Psoas muscle (tissue), 8 donors: ENCODE measurements around the gene PAX4. TPM values are rescaled to one million over a fixed set of nuclear protein-coding genes. Genes with fewer than 3 reads are reported as not detected.

Experiments used
- ATAC-seq, 4 donors: fragments of 200-7000 bp; cut with Tn5 transposase; one replicate each; pipeline ENCODE4 v1.9.1; 2020; ENCODE audit warnings: moderate library complexity in 3 of 4, mild to moderate bottlenecking in 2 of 4
- DNase-seq, 2 donors: peaks; one replicate each; pipeline ENCODE4 v3.0.0-alpha.2; 2020
- H3K27ac ChIP-seq: fragments of 200-600 bp; one replicate; pipeline ENCODE4 v1.8.0; 2022
- H3K27me3 ChIP-seq, 3 donors: fragments of 200-600 bp in 1 of 3; one replicate each; pipeline versions ENCODE4 v1.6.1 to v1.8.0; 2013 to 2022; ENCODE audit warnings: low read length in 2 of 3, mild to moderate bottlenecking in 2 of 3, moderate library complexity in 1 of 3; ENCODE audit not compliant: insufficient read depth in 3 of 3
- H3K36me3 ChIP-seq, 2 donors: fragments of 200-600 bp in 1 of 2; one replicate each; pipeline versions ENCODE4 v1.6.1 to v1.8.0; 2013 to 2022; ENCODE audit warnings: low read depth in 1 of 2, mild to moderate bottlenecking in 1 of 2, moderate library complexity in 1 of 2; ENCODE audit not compliant: insufficient read depth in 1 of 2
- H3K4me1 ChIP-seq: fragments of 200-600 bp; one replicate; pipeline ENCODE4 v1.8.0; 2022
- H3K4me3 ChIP-seq: fragments of 200-600 bp; one replicate; pipeline ENCODE4 v1.8.0; 2022; ENCODE audit warnings: mild to moderate bottlenecking
- H3K9me3 ChIP-seq: fragments of 200-600 bp; one replicate; pipeline ENCODE4 v1.8.0; 2022
- WGBS, 3 donors: extraction: QIAGEN DNeasy Blood & Tissue Kit; methylation state at CpG; one replicate each; pipeline versions ENCODE4 v1.1.6 to v1.1.7; 2013; 5-methylcytosine and 5-hydroxymethylcytosine counted together
- intact Hi-C, 2 donors: fragments of 100-400 bp; cut with DNase I; formaldehyde crosslinking; loops; one replicate each; pipeline versions ENCODE4 v1.11.0 to v1.14.2; 2022
- polyA plus RNA-seq, 3 donors: library from polyadenylated mRNA; stranded (reverse); fragments of 200-250 nt; gene quantifications; one replicate each; pipeline ENCODE4 v1.2.3, GENCODE V29; 2013
- total RNA-seq, 4 donors: library from RNA; stranded (reverse); fragmentation: NEBNext Ultra II Directional in 2 of 4; extraction: Animal tissue kit (Norgen Biotek cat#: 25700) in 2 of 4; gene quantifications; one replicate each; pipeline versions ENCODE4 v1.2.1 to v1.2.4, GENCODE V29; 2021 to 2023
- TF ChIP-seq, protein P1 (sequence below): fragments of 200-600 bp; IDR thresholded peaks from one replicate; pipeline ENCODE4 v1.8.0; 2022; ENCODE audit warnings: antibody characterized with exemption
- donor health status: healthy with polysubstance abuse.
- donor health status: DM: no; HTN: no; CAD: no; lungs with moderate emphysema.
- donor health status: Bipolar disorder and iron deficiency.
- donor health status: healthy.
- donor health status: DM: yes; HTN: yes; CAD: no.
- donor health status: DM: no; HTN: no; CAD: no.
- donor health status: DM: no; HTN: no; CAD: no.
- donor health status: DM: yes; HTN: yes; CAD: no.

PAX4 gene
- total and polyA plus RNA-seq, 7 donors, result not detected

DNA sequence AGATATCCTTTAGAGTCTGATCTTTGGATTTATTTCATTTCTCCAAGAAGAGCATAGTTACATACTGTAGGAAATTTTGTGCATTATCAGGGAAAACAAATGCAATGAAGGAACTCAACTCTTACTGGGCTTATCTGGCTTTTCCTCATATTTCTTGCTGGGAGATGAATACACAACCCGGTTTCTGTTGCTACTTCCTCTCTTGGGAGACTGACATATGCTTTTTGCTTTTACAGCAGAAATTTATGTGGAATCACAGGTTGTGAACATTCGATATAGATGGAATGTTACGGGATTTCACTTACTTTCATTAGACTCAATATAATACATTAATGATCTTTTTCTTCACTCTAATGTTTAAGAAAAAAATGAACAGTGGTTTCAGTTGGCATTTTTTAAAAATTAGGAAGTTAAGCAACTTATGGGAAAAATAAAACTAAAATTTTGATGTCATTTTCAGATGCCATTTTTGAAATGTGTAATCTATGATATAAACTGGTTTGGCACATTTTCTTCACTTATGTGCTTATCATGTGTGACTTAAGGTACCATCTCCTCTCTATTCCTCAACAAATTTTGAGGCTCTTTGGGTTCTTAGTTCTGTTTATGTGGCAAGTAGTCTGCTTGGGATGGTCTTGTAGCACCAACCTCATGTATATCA is 41.2 kb upstream of the PAX4 start:
- no peak for ATAC-seq
- no peak overlapping the region for H3K4me3 ChIP-seq
- H3K27me3 ChIP-seq, result no peaks in the 10 kb centered on the region
- peaks cover 3 to 4% of the 10 kb centered on the region in 2 donors for H3K36me3 ChIP-seq
- WGBS, 3 donors, result 63 to 71% (median 65%) methylated on average over 3 of the region's 3 CpGs
- H3K4me1 ChIP-seq, result peaks cover 16% of the 10 kb centered on the region
- no peak overlapping the region for H3K27ac ChIP-seq
- no peaks in the 10 kb centered on the region for H3K9me3 ChIP-seq
- TF ChIP-seq, protein P1, sequence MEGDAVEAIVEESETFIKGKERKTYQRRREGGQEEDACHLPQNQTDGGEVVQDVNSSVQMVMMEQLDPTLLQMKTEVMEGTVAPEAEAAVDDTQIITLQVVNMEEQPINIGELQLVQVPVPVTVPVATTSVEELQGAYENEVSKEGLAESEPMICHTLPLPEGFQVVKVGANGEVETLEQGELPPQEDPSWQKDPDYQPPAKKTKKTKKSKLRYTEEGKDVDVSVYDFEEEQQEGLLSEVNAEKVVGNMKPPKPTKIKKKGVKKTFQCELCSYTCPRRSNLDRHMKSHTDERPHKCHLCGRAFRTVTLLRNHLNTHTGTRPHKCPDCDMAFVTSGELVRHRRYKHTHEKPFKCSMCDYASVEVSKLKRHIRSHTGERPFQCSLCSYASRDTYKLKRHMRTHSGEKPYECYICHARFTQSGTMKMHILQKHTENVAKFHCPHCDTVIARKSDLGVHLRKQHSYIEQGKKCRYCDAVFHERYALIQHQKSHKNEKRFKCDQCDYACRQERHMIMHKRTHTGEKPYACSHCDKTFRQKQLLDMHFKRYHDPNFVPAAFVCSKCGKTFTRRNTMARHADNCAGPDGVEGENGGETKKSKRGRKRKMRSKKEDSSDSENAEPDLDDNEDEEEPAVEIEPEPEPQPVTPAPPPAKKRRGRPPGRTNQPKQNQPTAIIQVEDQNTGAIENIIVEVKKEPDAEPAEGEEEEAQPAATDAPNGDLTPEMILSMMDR, result no peak
- DNase-seq, result no peak
- intact Hi-C loops, result no loop called here

DNA sequence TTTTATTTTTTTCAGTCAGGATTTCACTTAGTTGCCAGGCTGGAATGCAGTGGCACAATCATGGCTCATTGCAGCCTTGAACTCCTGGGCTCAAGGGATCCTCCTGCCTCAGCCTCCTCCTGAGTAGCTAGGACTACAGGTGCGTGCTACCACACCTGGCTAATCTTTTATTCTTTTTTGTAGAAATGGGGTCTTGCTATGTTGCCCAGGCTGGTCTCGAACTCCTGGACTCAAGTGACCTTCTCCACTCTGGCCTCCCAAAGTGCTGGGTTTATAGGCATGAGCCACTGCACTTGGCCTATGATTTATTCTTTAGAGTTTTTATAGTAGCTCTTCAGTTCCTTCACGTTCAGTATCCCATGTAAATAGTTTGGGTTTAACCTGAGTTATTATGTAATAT is 39.6 kb upstream of the PAX4 start:
- peaks cover 30% of the 10 kb centered on the region for H3K4me1 ChIP-seq
- H3K9me3 ChIP-seq, result no peaks in the 10 kb centered on the region
- intact Hi-C loops, result no loop called here
- ATAC-seq, result no peak
- H3K27me3 ChIP-seq, result no peaks in the 10 kb centered on the region
- DNase-seq, result no peak
- TF ChIP-seq, protein P1, result no peak
- H3K27ac ChIP-seq, result no peak overlapping the region
- H3K36me3 ChIP-seq, result peaks cover 3 to 4% of the 10 kb centered on the region in 2 donors
- WGBS, 3 donors, result 88 to 95% (median 88%) methylated on average over 3 of the region's 3 CpGs
- no peak overlapping the region for H3K4me3 ChIP-seq

DNA sequence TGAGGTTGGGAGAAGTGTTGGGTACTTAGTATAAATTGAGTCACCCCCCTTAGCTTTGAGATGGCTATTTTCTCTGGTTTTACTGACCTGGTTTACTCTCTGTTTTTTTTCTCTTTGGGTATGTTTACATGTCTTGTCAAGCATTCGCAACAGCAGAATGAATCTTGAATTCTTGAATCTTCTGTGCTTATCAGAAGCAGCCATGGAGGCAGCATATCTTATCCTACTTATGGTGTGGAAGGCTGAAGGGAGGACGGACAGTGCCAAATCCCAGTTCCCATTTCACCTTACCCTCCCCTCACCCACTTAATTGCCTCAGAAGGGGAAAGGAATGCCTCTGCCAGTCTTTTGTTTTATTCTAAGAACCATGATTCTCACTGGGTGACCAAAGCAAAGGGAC is 37.8 kb upstream of the PAX4 start:
- H3K9me3 ChIP-seq, result no peaks in the 10 kb centered on the region
- TF ChIP-seq, protein P1, result no peak
- no peak overlapping the region for H3K27ac ChIP-seq
- DNase-seq (no peak), ATAC-seq (no peak)
- H3K36me3 ChIP-seq, result peaks cover 3 to 4% of the 10 kb centered on the region in 2 donors
- H3K4me1 ChIP-seq, result peaks cover 30% of the 10 kb centered on the region
- intact Hi-C loops, result no loop called here
- WGBS, 3 donors, result 84 to 91% (median 90%) methylated on average over 2 of the region's 2 CpGs
- H3K4me3 ChIP-seq, result no peak overlapping the region
- no peaks in the 10 kb centered on the region for H3K27me3 ChIP-seq

DNA sequence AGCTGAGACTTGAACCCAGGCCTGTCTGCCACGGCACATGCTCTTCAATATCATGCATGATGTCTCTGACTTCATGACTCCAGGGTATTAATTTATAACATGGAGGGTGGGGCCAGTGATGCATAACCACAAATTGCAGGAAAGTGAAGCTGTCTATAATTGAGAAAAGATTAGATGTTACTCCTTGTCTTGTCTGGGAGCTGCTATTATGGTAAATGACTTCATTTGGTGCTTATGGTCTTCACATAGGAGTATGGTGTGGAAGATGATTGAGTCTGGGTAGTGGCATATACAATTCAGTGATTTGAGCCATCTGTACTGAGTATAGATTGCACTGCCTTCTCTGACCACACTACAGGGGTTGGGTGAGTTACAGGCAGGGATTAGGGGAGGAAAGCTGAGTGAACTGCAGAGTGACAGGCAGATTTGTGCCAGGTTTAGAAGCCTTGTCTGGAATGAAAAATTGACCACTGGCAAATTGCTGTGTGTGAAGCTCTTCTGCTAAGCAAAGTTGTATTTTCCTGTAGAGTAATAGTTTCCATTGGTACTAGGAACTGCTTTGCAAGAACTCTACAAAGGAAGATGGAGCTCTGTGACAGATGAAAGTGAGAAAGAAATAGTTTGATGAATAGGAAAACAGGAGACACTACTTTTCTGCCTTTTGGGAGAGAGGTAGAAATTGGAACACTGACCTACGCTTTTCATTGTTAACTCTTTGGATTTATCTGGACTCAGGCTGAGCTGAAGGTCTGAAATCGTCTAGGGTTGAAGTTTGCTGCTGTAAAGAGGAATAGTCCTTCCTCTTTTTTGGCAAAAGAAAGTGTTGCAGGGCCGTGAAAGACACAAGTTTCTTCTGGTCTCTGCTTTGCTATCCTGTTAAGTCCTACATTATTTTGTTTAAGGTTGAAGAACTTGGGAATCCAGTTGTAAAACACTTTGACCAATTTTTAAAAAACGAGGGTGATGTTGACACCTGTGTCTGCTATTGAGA is 36.8 kb upstream of the PAX4 start:
- H3K4me3 ChIP-seq, result no peak overlapping the region
- WGBS, 3 donors, result 57 to 69% (median 67%) methylated on average over 5 of the region's 5 CpGs
- H3K36me3 ChIP-seq, result peaks cover 0 to 2% of the 10 kb centered on the region in 2 donors
- TF ChIP-seq, protein P1, result no peak
- no peaks in the 10 kb centered on the region for H3K9me3 ChIP-seq
- peaks cover 30% of the 10 kb centered on the region for H3K4me1 ChIP-seq
- no peak overlapping the region for H3K27ac ChIP-seq
- DNase-seq, result no peak
- ATAC-seq, result no peak
- H3K27me3 ChIP-seq, result no peaks in the 10 kb centered on the region
- intact Hi-C loops, result loop anchor here in 1 of 2 donors (5.0 kb wide), 1 partner anchor 262 kb away; the partner anchor contains the start of gene ZNF800
